PC-9 (cell line): ENCODE data around the gene NFS1. TPM values are rescaled to one million over a fixed set of nuclear protein-coding genes. Genes with fewer than 3 reads are reported as not detected.

Experiments used
- BruUV-seq: library from RNA; stranded (reverse); fragments of 400-500 nt; replicated peaks from 2 replicates; lab custom pipeline; 2021; lab: Mats Ljungman, UMichigan
- CTCF ChIA-PET: fragments of 300-600 bp; sonication (Branson Sonifier 250); formaldehyde crosslinking; loops from one replicate; lab custom pipeline; 2022; ENCODE audit warnings: antibody characterized with exemption; lab: Charles Lee
- POLR2A ChIA-PET: fragments of 300-600 bp; sonication (Branson Sonifier 250); formaldehyde crosslinking; loops from one replicate; lab custom pipeline; 2022; ENCODE audit warnings: antibody characterized with exemption; ENCODE audit not compliant: unreplicated experiment; lab: Charles Lee
- DNase-seq, 2 experiments: peaks; one replicate each; pipeline versions ENCODE4 v3.0.0 to v3.0.0-alpha.2; 2015 to 2022; ENCODE audit warnings: mixed read lengths in 1 of 2
- H2AFZ ChIP-seq: fragments of 200-600 bp; sonication (generic); 2 replicates; pipeline ENCODE4 v1.8.1; 2017; ENCODE audit warnings: antibody characterized with exemption
- H3F3A ChIP-seq: fragments of 200-600 bp; sonication (generic); 2 replicates; pipeline ENCODE4 v1.8.1; 2017; ENCODE audit warnings: antibody characterized with exemption, mild to moderate bottlenecking, low read depth; ENCODE audit not compliant: insufficient read depth
- H3K27ac ChIP-seq: fragments of 200-600 bp; sonication (generic); 2 replicates; pipeline ENCODE4 v1.6.1; 2016; ENCODE audit warnings: mixed run types
- H3K27me3 ChIP-seq: fragments of 200-600 bp; sonication (generic); 2 replicates; pipeline ENCODE4 v1.6.1; 2016; ENCODE audit warnings: low read depth, mixed run types; ENCODE audit not compliant: insufficient read depth
- H3K36me3 ChIP-seq: fragments of 200-600 bp; sonication (generic); 2 replicates; pipeline ENCODE4 v1.6.1; 2016; ENCODE audit warnings: low read depth, mixed run types
- H3K4me1 ChIP-seq: fragments of 200-600 bp; sonication (generic); replicated peaks from 2 replicates; pipeline ENCODE4 v1.6.1; 2016; ENCODE audit warnings: mixed run types; ENCODE audit not compliant: insufficient read depth
- H3K4me2 ChIP-seq: fragments of 200-600 bp; sonication (generic); 2 replicates; pipeline ENCODE4 v1.6.1; 2017; ENCODE audit warnings: mixed run types
- H3K4me3 ChIP-seq: fragments of 200-600 bp; sonication (generic); 2 replicates; pipeline ENCODE4 v1.6.1; 2016; ENCODE audit warnings: mixed run types
- H3K79me2 ChIP-seq: fragments of 200-600 bp; sonication (generic); 2 replicates; pipeline ENCODE4 v1.6.1; 2017; ENCODE audit warnings: low read depth, mixed run types
- H3K9me2 ChIP-seq: fragments of 200-600 bp; sonication (generic); 2 replicates; pipeline ENCODE4 v1.8.1; 2017; ENCODE audit warnings: mild to moderate bottlenecking; ENCODE audit not compliant: insufficient read depth
- H3K9me3 ChIP-seq: fragments of 200-600 bp; sonication (generic); 2 replicates; pipeline ENCODE4 v1.8.1; 2016; ENCODE audit warnings: low read depth; ENCODE audit not compliant: insufficient read depth
- H4K20me1 ChIP-seq: fragments of 200-600 bp; sonication (generic); 2 replicates; pipeline ENCODE4 v1.8.1; 2017; ENCODE audit not compliant: insufficient read depth
- CTCF ChIP-seq: fragments of 200-600 bp; sonication (generic); conservative IDR thresholded peaks from 2 replicates; pipeline ENCODE4 v1.6.1; 2017; ENCODE audit warnings: mixed run types, antibody characterized with exemption, mild to moderate bottlenecking, moderate library complexity
- EZH2 ChIP-seq: fragments of 200-600 bp; sonication (generic); IDR thresholded peaks from 2 replicates; pipeline ENCODE4 v1.8.0; 2017; ENCODE audit warnings: antibody characterized with exemption, low read depth
- intact Hi-C: fragments of 100-400 bp; cut with micrococcal nuclease; formaldehyde crosslinking; loops from one replicate; pipeline ENCODE4 v1.10.0; 2022; ENCODE audit not compliant: unreplicated experiment
- total RNA-seq: library from RNA; stranded (reverse); gene quantifications from 2 replicates; pipeline ENCODE4 v1.2.3, GENCODE V29; 2021

The NFS1 gene
- total RNA-seq, 1 experiment from 2014 or later: 65.0 TPM

GRCh38 chr20:35681960-35682359 lies 17.2 kb downstream of the NFS1 start:
- no peak overlapping the region for H3K4me3 ChIP-seq
- no peak for DNase-seq
- no peaks in the 10 kb centered on the region for H3K27me3 ChIP-seq
- intact Hi-C loops: no loop called here
- CTCF ChIA-PET: no interaction called here
- no peaks in the 10 kb centered on the region for H3K79me2 ChIP-seq
- H3K9me2 ChIP-seq: no peaks in the 10 kb centered on the region
- no peaks in the 10 kb centered on the region for H3F3A ChIP-seq
- H2AFZ ChIP-seq: no peak overlapping the region
- H3K9me3 ChIP-seq: no peaks in the 10 kb centered on the region
- H4K20me1 ChIP-seq: no peaks in the 10 kb centered on the region
- no peak overlapping the region for H3K27ac ChIP-seq
- H3K4me2 ChIP-seq: no peak overlapping the region
- H3K4me1 ChIP-seq: no peaks in the 10 kb centered on the region
- BruUV-seq: no TSS peak
- no peak for TF ChIP-seq CTCF
- no peak for TF ChIP-seq EZH2
- no peaks in the 10 kb centered on the region for H3K36me3 ChIP-seq
- POLR2A ChIA-PET: no interaction called here

DNA sequence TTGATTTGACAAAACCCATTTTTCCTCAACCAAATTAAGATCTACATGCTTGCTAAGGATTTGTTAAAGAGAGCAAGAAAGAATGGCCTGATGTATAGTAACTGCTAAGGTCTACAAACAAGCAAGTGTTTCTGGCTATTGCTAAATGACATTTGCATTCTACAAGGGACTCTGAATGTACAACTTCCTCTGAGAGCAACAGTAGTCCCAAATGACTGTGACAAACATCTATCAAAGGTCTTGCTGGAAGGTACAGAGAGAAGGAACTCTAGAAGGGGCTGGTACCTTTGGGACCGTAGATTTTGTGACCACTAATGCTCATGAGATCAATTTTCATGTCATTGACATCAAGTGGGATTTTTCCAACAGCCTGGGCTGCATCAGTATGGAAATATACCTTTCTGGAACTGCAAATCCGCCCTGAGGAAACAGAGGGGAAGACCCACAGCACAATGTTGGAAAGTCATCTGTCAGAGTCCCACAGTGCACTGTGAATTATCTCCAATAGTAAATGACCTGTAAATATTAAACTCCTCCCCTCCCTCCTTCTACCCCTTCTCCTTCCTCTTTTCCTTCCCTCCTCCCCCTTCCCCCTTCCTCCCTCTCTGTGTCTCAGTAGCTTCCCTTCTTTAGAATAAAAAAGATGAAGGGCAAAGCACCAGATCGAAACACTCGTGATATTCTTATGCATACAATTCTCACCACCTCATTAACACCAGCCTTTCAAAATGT lies 18.5 kb downstream of the NFS1 start:
- intact Hi-C loops: no loop called here
- Histone ChIP-seq H3F3A (no peaks in the 10 kb centered on the region), H3K4me3 (no peak overlapping the region), H3K27me3 (no peaks in the 10 kb centered on the region), H3K9me2 (no peaks in the 10 kb centered on the region), H3K4me1 (no peaks in the 10 kb centered on the region), H2AFZ (no peak overlapping the region), H3K4me2 (no peak overlapping the region), H3K79me2 (no peaks in the 10 kb centered on the region), H3K36me3 (no peaks in the 10 kb centered on the region), H4K20me1 (no peaks in the 10 kb centered on the region), H3K27ac (no peak overlapping the region), H3K9me3 (no peaks in the 10 kb centered on the region)
- DNase-seq: no peak
- CTCF ChIA-PET: no interaction called here
- BruUV-seq: no TSS peak
- POLR2A ChIA-PET: no interaction called here
- TF ChIP-seq CTCF (no peak), EZH2 (no peak)

GRCh38 chr20:35674921-35675320 lies 24.2 kb downstream of the NFS1 start:
- H3K36me3 ChIP-seq: no peaks in the 10 kb centered on the region; the same call in 1 of the 2 replicates
- intact Hi-C loops: no loop called here
- H3K27ac ChIP-seq: no peak overlapping the region
- no peak overlapping the region for H2AFZ ChIP-seq
- H3K9me2 ChIP-seq: no peaks in the 10 kb centered on the region
- H3K79me2 ChIP-seq: no peaks in the 10 kb centered on the region
- H3K4me3 ChIP-seq: no peak overlapping the region
- no TSS peak for BruUV-seq
- no peak for TF ChIP-seq EZH2
- TF ChIP-seq CTCF: no peak
- no peak for DNase-seq
- no peaks in the 10 kb centered on the region for H4K20me1 ChIP-seq
- ChIA-PET CTCF (interaction anchor here (0.6 kb wide), 1 partner anchor 16 kb away, joined by 3 read pairs; no protein-coding TSS in a partner anchor), POLR2A (interaction anchor here (0.5 kb wide), 1 partner anchor 170 kb away, joined by 5 read pairs; no protein-coding TSS in a partner anchor)
- no peaks in the 10 kb centered on the region for H3K4me1 ChIP-seq
- no peak overlapping the region for H3K4me2 ChIP-seq
- H3K9me3 ChIP-seq: no peaks in the 10 kb centered on the region
- H3F3A ChIP-seq: no peaks in the 10 kb centered on the region
- no peaks in the 10 kb centered on the region for H3K27me3 ChIP-seq
